ENCODE data around the gene ZSWIM6. TPM values are rescaled to one million over a fixed set of nuclear protein-coding genes. Genes with fewer than 3 reads are reported as not detected.

Gene ZSWIM6
- total RNA-seq, 1 donor: 6.9 TPM

DNA sequence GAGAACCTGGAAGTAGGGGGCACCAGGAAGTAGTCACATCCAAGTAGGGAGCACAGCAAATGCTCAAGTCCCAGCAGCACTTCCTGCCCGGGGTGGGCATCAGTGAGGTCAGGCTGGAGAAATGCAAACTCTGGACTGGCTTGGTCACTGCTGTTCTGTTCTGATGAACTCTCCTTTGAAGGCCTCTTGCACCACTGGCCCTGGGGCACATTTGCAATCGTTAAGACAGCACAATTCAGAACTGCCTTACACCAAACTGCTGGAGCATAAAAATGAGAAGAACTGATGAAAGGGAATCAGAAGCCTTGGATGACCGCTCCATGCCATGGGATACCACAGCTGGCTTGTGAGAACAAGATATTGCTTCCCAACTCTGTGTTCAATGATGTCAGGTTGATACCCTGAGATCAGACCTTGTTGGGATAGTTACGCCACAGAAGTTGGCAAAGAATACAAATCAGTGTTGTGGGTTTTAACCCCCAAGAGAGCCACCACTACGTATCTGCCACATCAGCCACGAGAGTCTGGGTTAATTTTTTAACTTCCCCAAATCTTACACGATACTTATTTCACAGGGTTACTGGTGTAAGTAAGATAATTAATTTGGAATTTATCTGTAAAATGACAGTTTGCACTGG, 42.3 kb upstream of the ZSWIM6 start:
- TF ChIP-seq, protein P1, sequence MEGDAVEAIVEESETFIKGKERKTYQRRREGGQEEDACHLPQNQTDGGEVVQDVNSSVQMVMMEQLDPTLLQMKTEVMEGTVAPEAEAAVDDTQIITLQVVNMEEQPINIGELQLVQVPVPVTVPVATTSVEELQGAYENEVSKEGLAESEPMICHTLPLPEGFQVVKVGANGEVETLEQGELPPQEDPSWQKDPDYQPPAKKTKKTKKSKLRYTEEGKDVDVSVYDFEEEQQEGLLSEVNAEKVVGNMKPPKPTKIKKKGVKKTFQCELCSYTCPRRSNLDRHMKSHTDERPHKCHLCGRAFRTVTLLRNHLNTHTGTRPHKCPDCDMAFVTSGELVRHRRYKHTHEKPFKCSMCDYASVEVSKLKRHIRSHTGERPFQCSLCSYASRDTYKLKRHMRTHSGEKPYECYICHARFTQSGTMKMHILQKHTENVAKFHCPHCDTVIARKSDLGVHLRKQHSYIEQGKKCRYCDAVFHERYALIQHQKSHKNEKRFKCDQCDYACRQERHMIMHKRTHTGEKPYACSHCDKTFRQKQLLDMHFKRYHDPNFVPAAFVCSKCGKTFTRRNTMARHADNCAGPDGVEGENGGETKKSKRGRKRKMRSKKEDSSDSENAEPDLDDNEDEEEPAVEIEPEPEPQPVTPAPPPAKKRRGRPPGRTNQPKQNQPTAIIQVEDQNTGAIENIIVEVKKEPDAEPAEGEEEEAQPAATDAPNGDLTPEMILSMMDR (IDR thresholded peaks at IDR 0.05; ENCODE audit: insufficient read depth, low read length): no peak
- no peak for DNase-seq (ENCODE audit: low read depth)
- H3K4me3 ChIP-seq (ENCODE audit: low read depth, low read length): no peak overlapping the region

DNA sequence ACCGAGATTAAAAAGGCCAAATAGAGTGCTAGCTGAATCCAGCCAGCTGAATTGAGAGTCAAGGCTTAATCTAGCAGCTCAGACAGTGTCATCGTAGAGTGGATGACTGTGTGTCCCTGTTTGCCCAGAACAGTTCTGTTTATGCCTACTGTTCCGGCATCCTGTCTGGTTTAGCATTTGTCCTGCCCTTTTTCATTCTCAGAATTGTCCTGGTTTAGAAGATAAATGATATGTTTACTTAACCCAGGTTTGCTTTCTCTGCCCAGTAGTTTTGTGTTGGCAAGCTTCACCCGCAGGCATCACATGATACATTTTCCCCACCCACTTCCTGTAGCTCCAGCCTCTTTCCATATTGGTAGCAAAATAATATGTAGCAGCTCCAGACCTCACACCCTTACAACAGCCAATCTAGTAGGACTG, 41.3 kb upstream of the ZSWIM6 start:
- peak; percentile 69 for DNase-seq (ENCODE audit: low read depth)
- TF ChIP-seq, protein P1 (IDR thresholded peaks at IDR 0.05; ENCODE audit: insufficient read depth, low read length): no peak
- no peak overlapping the region for H3K4me3 ChIP-seq (ENCODE audit: low read depth, low read length)

DNA sequence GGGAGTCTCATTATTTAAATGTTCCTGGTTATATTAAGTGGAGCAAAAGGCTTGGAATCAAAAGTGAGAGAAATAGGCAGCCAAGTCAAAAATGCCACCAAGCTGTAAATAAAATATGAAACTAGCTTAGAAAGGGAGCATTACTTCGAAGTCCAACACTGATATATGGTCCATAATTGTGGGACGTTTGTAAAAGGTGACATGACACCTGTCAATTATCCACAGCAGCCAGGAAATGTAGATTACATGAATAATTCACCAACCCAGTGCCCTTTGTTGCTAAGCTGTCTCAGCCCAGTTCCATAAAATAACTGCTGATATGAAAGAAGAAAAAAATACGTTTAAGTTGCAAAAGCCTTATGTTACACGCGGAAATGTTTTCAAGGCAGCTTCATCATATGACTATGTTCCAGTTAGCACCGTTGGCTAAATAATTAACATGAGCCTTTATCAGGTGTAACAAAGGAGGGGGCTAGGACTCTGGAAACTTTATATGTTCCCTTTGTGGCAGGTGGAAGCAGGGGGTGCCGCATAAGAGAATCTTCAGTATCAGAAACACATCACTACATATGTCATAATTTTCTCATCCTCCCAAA, 39.9 kb upstream of the ZSWIM6 start:
- H3K4me3 ChIP-seq (ENCODE audit: low read depth, low read length): no peak overlapping the region
- DNase-seq (ENCODE audit: low read depth): no peak
- TF ChIP-seq, protein P1 (IDR thresholded peaks at IDR 0.05; ENCODE audit: insufficient read depth, low read length): no peak

DNA sequence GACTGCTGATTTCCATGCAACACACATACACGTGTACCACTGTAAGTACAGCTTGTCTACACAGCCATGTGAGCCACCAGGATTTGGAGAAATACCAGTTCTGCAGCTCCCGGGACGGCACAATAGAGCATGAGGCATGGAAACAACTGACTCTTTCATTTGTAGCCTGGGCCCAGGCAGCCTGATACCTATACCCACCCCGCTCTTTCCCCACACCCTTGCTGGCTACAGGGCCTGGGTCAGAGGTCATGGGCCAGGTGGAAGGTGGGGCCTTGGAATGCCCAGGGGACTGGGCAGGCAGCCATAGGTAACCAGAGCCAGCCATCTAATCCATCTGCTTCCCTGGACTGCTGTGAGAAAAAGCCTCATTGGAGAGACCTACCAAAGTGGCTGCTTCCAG, 39.0 kb upstream of the ZSWIM6 start:
- no peak overlapping the region for H3K4me3 ChIP-seq (ENCODE audit: low read depth, low read length)
- TF ChIP-seq, protein P1 (IDR thresholded peaks at IDR 0.05; ENCODE audit: insufficient read depth, low read length): no peak
- no peak for DNase-seq (ENCODE audit: low read depth)

DNA sequence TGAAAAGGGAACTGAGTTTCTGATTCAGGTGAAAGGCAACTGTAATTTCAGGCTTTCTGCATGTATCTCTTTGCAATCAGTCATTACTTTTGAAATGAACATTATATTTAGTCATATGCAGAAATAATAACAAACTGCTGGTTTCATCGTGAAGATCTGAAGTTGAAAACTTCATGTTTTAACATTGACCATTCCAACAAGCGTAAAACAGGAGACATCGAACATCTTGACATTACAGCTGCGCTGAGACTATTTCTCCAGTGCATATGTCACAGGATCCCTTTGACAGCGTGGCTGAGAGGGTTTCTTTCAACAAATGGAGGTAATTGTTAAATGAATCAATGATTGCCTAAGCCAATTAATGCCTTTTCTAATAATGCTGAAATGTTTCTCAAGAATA, 38.2 kb upstream of the ZSWIM6 start:
- no peak overlapping the region for H3K4me3 ChIP-seq (ENCODE audit: low read depth, low read length)
- DNase-seq (ENCODE audit: low read depth): no peak
- TF ChIP-seq, protein P1 (IDR thresholded peaks at IDR 0.05; ENCODE audit: insufficient read depth, low read length): no peak

DNA sequence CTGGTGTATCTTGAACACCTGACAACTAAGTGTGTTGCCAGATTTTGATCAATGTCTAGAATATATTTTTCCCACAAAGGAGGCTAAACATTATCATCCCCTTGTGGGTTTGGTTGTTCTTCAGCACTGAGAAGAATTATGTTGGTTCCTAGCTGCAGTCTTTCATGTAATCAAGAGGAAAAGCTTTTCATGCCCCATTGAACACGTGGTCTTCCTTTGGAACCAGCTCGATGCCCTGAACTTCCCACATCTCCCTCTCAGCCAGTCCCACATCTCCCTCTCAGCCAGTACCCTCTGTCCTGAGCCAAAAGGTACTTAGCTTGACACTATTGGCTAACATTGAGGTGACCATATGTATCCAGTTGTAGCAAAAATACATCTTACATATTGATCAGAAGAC, 36.7 kb upstream of the ZSWIM6 start:
- TF ChIP-seq, protein P1 (IDR thresholded peaks at IDR 0.05; ENCODE audit: insufficient read depth, low read length): no peak
- DNase-seq (ENCODE audit: low read depth): no peak
- no peak overlapping the region for H3K4me3 ChIP-seq (ENCODE audit: low read depth, low read length)
